Lung (tissue), 12 donors: ENCODE results near the gene BOD1L1. TPM values are rescaled to one million over a fixed set of nuclear protein-coding genes. Genes with fewer than 3 reads are reported as not detected.

Source experiments
- ATAC-seq: fragments of 200-7000 bp; cut with Tn5 transposase; one replicate; pipeline ENCODE4 v1.9.1; 2020; ENCODE audit warnings: moderate number of reproducible peaks; ENCODE audit not compliant: insufficient read depth, low FRiP score
- DNase-seq, 3 donors: peaks; one replicate each; pipeline ENCODE4 v3.0.0-alpha.2; 2013 to 2017
- H3K27ac ChIP-seq, 2 donors: one replicate each; pipeline ENCODE4 v1.5.1; 2013; ENCODE audit warnings: mild to moderate bottlenecking in 2 of 2, moderate library complexity in 2 of 2, control low read depth in 1 of 2, inconsistent platforms in 1 of 2, low read depth in 1 of 2, low read length in 1 of 2
- H3K27me3 ChIP-seq, 3 donors: one replicate each; pipeline ENCODE4 v1.5.1; 2013; ENCODE audit warnings: low read length in 2 of 3; ENCODE audit not compliant: control insufficient read depth in 3 of 3, insufficient read depth in 3 of 3
- H3K36me3 ChIP-seq, 4 donors: one replicate each; pipeline ENCODE4 v1.5.1; 2013; ENCODE audit warnings: low read length in 4 of 4, mild to moderate bottlenecking in 1 of 4, moderate library complexity in 1 of 4; ENCODE audit not compliant: control insufficient read depth in 4 of 4, insufficient read depth in 4 of 4
- H3K4me1 ChIP-seq, 5 donors: one replicate each; pipeline ENCODE4 v1.5.1; 2013; ENCODE audit warnings: low read length in 5 of 5, mild to moderate bottlenecking in 2 of 5, moderate library complexity in 1 of 5; ENCODE audit not compliant: control insufficient read depth in 5 of 5, insufficient read depth in 5 of 5
- H3K4me3 ChIP-seq: one replicate; pipeline ENCODE4 v1.5.1; 2013; ENCODE audit warnings: mild to moderate bottlenecking, control low read depth, moderate library complexity
- H3K9ac ChIP-seq, 2 donors: one replicate each; pipeline ENCODE4 v1.5.1; 2013; ENCODE audit warnings: low read length in 2 of 2, control low read depth in 1 of 2; ENCODE audit not compliant: insufficient read depth in 1 of 2
- H3K9me3 ChIP-seq, 4 donors: one replicate each; pipeline ENCODE4 v1.5.1; 2013; ENCODE audit warnings: low read length in 3 of 4, mild to moderate bottlenecking in 1 of 4, moderate library complexity in 1 of 4; ENCODE audit not compliant: control insufficient read depth in 4 of 4, insufficient read depth in 3 of 4
- WGBS, 2 donors: extraction: QIAGEN DNeasy Blood & Tissue Kit; methylation state at CpG; one replicate each; pipeline ENCODE4 v1.1.7; 2013; 5-methylcytosine and 5-hydroxymethylcytosine counted together
- polyA plus RNA-seq, 2 donors: library from polyadenylated mRNA; stranded (reverse); fragments of 200-250 nt; gene quantifications; one replicate each; pipeline ENCODE4 v1.2.1, GENCODE V29; 2013
- total RNA-seq, 2 donors: library from RNA; depleted of rRNA in 1 of 2; stranded (reverse); fragments of >200 nt in 1 of 2; gene quantifications; one replicate each; pipeline ENCODE4 v1.2.1, GENCODE V29; 2014 to 2021
- TF ChIP-seq, protein P1 (sequence below): IDR thresholded peaks from 2 replicates; pipeline ENCODE4 v1.5.1; 2012; ENCODE audit warnings: mild to moderate bottlenecking; ENCODE audit errors: control extremely low read depth, extremely low read depth
- donor health status: control.
- donor health status: control.
- donor health status: Bipolar disorder and iron deficiency.
- donor health status: healthy.
- donor health status: DM: yes; HTN: yes; CAD: no.

The BOD1L1 gene
- total and polyA plus RNA-seq, 4 donors = 8.5 to 83.9 (median 24.0) TPM

- Histone ChIP-seq H3K4me3 (no peak overlapping the region), H3K4me1 (peaks cover 0 to 27% (median 4%) of the 10 kb centered on the region in 5 donors), H3K9ac (no peak overlapping the region), H3K36me3 (no peaks in the 10 kb centered on the region), H3K27ac (no peak overlapping the region), H3K27me3 (peaks cover 9 to 51% (median 47%) of the 10 kb centered on the region in 3 donors), H3K9me3 (peaks cover 0 to 10% (median 2%) of the 10 kb centered on the region in 4 donors)
- DNase-seq (no peak), ATAC-seq (no peak)
- 9 to 10% methylated on average over 35 of the region's 35 CpGs for WGBS, 2 donors
- TF ChIP-seq, protein P1, sequence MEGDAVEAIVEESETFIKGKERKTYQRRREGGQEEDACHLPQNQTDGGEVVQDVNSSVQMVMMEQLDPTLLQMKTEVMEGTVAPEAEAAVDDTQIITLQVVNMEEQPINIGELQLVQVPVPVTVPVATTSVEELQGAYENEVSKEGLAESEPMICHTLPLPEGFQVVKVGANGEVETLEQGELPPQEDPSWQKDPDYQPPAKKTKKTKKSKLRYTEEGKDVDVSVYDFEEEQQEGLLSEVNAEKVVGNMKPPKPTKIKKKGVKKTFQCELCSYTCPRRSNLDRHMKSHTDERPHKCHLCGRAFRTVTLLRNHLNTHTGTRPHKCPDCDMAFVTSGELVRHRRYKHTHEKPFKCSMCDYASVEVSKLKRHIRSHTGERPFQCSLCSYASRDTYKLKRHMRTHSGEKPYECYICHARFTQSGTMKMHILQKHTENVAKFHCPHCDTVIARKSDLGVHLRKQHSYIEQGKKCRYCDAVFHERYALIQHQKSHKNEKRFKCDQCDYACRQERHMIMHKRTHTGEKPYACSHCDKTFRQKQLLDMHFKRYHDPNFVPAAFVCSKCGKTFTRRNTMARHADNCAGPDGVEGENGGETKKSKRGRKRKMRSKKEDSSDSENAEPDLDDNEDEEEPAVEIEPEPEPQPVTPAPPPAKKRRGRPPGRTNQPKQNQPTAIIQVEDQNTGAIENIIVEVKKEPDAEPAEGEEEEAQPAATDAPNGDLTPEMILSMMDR = no peak
Measured at GRCh38 chr4:13548059-13548983, 79.2 kb downstream of the BOD1L1 start.

- WGBS, 2 donors = 1 to 3% methylated on average over 41 to 56 of the region's 56 CpGs
- no peak for DNase-seq
Measured at GRCh38 chr4:13547485-13548041, 80.0 kb downstream of the BOD1L1 start.

DNA sequence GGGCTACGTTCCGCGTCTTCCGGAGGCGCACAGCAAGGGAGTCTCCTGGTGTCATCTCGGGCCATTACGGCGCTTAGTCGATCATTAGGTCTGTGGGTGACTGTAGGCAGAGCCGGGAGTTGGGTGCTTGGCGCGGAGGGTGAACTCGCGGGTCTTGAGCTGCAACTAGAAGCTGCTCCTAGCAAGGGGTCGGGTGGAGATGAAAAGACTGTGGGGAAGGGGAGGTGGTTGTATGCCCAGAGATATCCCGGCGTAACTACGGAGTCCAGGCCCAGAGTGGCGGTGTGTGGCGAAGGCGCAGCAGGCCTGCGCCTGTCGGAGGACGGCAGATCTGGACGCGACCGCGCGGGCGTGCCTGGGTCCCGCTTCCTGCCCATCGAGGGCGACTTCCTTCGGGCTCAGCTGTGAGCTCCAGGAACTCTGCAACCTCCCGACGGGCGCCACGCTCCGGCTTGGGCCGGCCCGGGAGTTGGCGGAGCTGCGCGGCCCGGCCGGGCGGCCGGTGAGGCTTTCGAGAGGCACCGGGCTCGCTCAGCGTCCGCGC, 80.5 kb downstream of the BOD1L1 start:
- 4 to 5% methylated on average over 45 to 54 of the region's 54 CpGs for WGBS, 2 donors

More at GRCh38 chr4:13547485-13548041, 80.0 kb downstream of the BOD1L1 start:
- Histone ChIP-seq H3K27ac (no peak overlapping the region), H3K9me3 (peaks cover 0 to 11% (median 2%) of the 10 kb centered on the region in 4 donors), H3K9ac (no peak overlapping the region), H3K27me3 (peaks cover 9 to 54% (median 51%) of the 10 kb centered on the region in 3 donors), H3K4me1 (peaks cover 0 to 28% (median 4%) of the 10 kb centered on the region in 5 donors), H3K36me3 (no peaks in the 10 kb centered on the region), H3K4me3 (no peak overlapping the region)
- ATAC-seq = no peak
- TF ChIP-seq, protein P1 = no peak

More for the DNA sequence above, 80.5 kb downstream of the BOD1L1 start:
- DNase-seq (peak in 1 of 3 donors; percentile 49), ATAC-seq (no peak)
- Histone ChIP-seq H3K27me3 (peaks cover 10 to 59% (median 52%) of the 10 kb centered on the region in 3 donors), H3K4me1 (peaks cover 0 to 32% (median 4%) of the 10 kb centered on the region in 5 donors), H3K4me3 (no peak overlapping the region), H3K9ac (no peak overlapping the region), H3K9me3 (peaks cover 0 to 13% (median 2%) of the 10 kb centered on the region in 4 donors), H3K27ac (no peak overlapping the region), H3K36me3 (no peaks in the 10 kb centered on the region)
- TF ChIP-seq, protein P1 = no peak
